C4-2B (cell line): ENCODE data around the gene SH2D3C.

ENCODE experiments used
- ZFX ChIP-seq: fragments of 450-650 bp; IDR thresholded peaks from 2 replicates; pipeline ENCODE4 v1.6.1; 2017
- TF ChIP-seq, protein P1 (sequence below): fragments of 450-650 bp; conservative IDR thresholded peaks from 2 replicates; pipeline ENCODE4 v1.5.1; 2017; ENCODE audit warnings: mild to moderate bottlenecking

DNA sequence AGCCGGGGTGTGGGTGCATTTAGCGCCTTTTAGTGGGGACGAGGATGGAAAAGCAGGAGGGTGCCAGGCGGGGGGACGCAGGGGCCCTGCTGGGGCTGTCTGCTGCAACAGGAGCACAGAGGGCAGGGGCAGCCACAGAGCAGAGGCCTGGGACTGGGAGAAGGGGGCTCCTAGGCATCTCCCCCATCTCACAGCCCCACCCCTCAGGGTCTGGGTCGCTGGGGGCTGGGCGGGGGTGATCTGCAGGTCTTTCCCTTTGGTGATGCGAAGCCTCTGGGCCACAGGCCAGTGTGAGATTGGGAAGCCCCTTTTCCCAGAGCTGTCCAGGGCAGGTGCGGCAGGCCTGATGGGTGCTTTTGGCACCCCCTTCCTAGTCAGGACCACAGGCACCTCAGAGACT is 48.2 kb downstream of the SH2D3C start:
- TF ChIP-seq, protein P1, sequence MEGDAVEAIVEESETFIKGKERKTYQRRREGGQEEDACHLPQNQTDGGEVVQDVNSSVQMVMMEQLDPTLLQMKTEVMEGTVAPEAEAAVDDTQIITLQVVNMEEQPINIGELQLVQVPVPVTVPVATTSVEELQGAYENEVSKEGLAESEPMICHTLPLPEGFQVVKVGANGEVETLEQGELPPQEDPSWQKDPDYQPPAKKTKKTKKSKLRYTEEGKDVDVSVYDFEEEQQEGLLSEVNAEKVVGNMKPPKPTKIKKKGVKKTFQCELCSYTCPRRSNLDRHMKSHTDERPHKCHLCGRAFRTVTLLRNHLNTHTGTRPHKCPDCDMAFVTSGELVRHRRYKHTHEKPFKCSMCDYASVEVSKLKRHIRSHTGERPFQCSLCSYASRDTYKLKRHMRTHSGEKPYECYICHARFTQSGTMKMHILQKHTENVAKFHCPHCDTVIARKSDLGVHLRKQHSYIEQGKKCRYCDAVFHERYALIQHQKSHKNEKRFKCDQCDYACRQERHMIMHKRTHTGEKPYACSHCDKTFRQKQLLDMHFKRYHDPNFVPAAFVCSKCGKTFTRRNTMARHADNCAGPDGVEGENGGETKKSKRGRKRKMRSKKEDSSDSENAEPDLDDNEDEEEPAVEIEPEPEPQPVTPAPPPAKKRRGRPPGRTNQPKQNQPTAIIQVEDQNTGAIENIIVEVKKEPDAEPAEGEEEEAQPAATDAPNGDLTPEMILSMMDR = no peak
- no peak for TF ChIP-seq ZFX
